ENCODE results near the gene SERPINB6.

GRCh38 chr6:2988426-2989331 lies 17.3 kb upstream of the SERPINB6 start:
- TF ChIP-seq EZH2 (IDR thresholded peaks at IDR 0.05) (no peak), POLR2AphosphoS5 (IDR thresholded peaks at IDR 0.05; ENCODE audit: borderline replicate concordance, low read depth, low read length) (no peak; the same call in 1 of the 2 replicates)
